SK-N-MC (cell line): ENCODE results near the gene NMNAT2.

Source experiments
- DNase-seq: peaks from one replicate; pipeline ENCODE4 v3.0.0-alpha.2; 2011; ENCODE audit warnings: low read depth, low spot score
- H3K27ac ChIP-seq: fragments of 200-600 bp; sonication (generic); 2 replicates; pipeline ENCODE4 v1.5.1; 2016; ENCODE audit warnings: mixed run types
- H3K36me3 ChIP-seq: fragments of 200-600 bp; sonication (generic); 2 replicates; pipeline ENCODE4 v1.6.1; 2017; ENCODE audit warnings: antibody characterized with exemption, low read length, mixed read lengths; ENCODE audit not compliant: insufficient read depth
- H3K4me3 ChIP-seq: fragments of 200-600 bp; sonication (generic); 2 replicates; pipeline ENCODE4 v1.5.1; 2016
- H3K9ac ChIP-seq: fragments of 200-600 bp; sonication (generic); 2 replicates; pipeline ENCODE4 v1.8.0; 2017; ENCODE audit warnings: mixed run types, mixed read lengths; ENCODE audit not compliant: insufficient read length
- H3K9me3 ChIP-seq: fragments of 200-600 bp; sonication (generic); 2 replicates; pipeline ENCODE4 v1.6.1; 2017; ENCODE audit warnings: low read depth, mild to moderate bottlenecking, antibody characterized with exemption, low read length, moderate library complexity, mixed read lengths
- EZH2 ChIP-seq: fragments of 200-600 bp; sonication (generic); IDR thresholded peaks from one replicate; pipeline ENCODE4 v1.6.1; 2017; ENCODE audit warnings: antibody characterized with exemption
- FOXP2 ChIP-seq: optimal IDR thresholded peaks from 2 replicates; pipeline ENCODE3; 2011; ENCODE audit warnings: mild to moderate bottlenecking, moderate library complexity; ENCODE audit not compliant: insufficient read depth; ENCODE audit errors: extremely low read length, control extremely low read depth
- POLR2AphosphoS5 ChIP-seq: IDR thresholded peaks from 2 replicates; pipeline ENCODE4 v1.6.1; 2012; ENCODE audit warnings: mild to moderate bottlenecking, low read depth, low read length, borderline replicate concordance

The NMNAT2 gene

GRCh38 chr1:183287191-183287675, 130.9 kb downstream of the NMNAT2 start:
- H3K36me3 ChIP-seq = no peaks in the 10 kb centered on the region

GRCh38 chr1:183285746-183286145, 132.4 kb downstream of the NMNAT2 start:
- H3K9me3 ChIP-seq = no peaks in the 10 kb centered on the region
- no peak overlapping the region for H3K4me3 ChIP-seq

More at GRCh38 chr1:183287191-183287675, 130.9 kb downstream of the NMNAT2 start:
- Histone ChIP-seq H3K27ac (no peak overlapping the region), H3K9ac (no peak overlapping the region), H3K9me3 (no peaks in the 10 kb centered on the region), H3K4me3 (no peak overlapping the region)
- DNase-seq = no peak
- TF ChIP-seq POLR2AphosphoS5 (no peak), FOXP2 (no peak), EZH2 (no peak)

GRCh38 chr1:183285256-183285655, 132.9 kb downstream of the NMNAT2 start:
- Histone ChIP-seq H3K36me3 (no peaks in the 10 kb centered on the region), H3K27ac (no peak overlapping the region), H3K9ac (no peak overlapping the region), H3K9me3 (no peaks in the 10 kb centered on the region), H3K4me3 (no peak overlapping the region)
- no peak for DNase-seq
- TF ChIP-seq EZH2 (no peak), FOXP2 (no peak), POLR2AphosphoS5 (no peak)

More at GRCh38 chr1:183285746-183286145, 132.4 kb downstream of the NMNAT2 start:
- Histone ChIP-seq H3K36me3 (no peaks in the 10 kb centered on the region), H3K27ac (no peak overlapping the region), H3K9ac (no peak overlapping the region)
- no peak for DNase-seq
- TF ChIP-seq POLR2AphosphoS5 = no peak

- H3K27ac ChIP-seq = no peak overlapping the region
- no peaks in the 10 kb centered on the region for H3K9me3 ChIP-seq
- no peak overlapping the region for H3K9ac ChIP-seq
- DNase-seq = no peak
- no peak overlapping the region for H3K4me3 ChIP-seq
- no peaks in the 10 kb centered on the region for H3K36me3 ChIP-seq
- TF ChIP-seq EZH2 (no peak), FOXP2 (no peak), POLR2AphosphoS5 (no peak)
These were observed 134.1 kb downstream of the NMNAT2 start for GRCh38 chr1:183284086-183284485.

GRCh38 chr1:183283286-183283685, 134.9 kb downstream of the NMNAT2 start:
- no peak for TF ChIP-seq POLR2AphosphoS5
- TF ChIP-seq FOXP2 = no peak
- TF ChIP-seq EZH2 = no peak
- no peak for DNase-seq
- Histone ChIP-seq H3K9me3 (no peaks in the 10 kb centered on the region), H3K9ac (no peak overlapping the region), H3K4me3 (no peak overlapping the region), H3K36me3 (no peaks in the 10 kb centered on the region), H3K27ac (no peak overlapping the region)

- no peak for DNase-seq
These were observed 135.9 kb downstream of the NMNAT2 start for GRCh38 chr1:183282101-183282855.

GRCh38 chr1:183281553-183282091, 136.6 kb downstream of the NMNAT2 start:
- DNase-seq = peak; percentile 88
- Histone ChIP-seq H3K9me3 (no peaks in the 10 kb centered on the region), H3K36me3 (no peaks in the 10 kb centered on the region), H3K4me3 (no peak overlapping the region), H3K27ac (no peak overlapping the region), H3K9ac (no peak overlapping the region)
- no peak for TF ChIP-seq POLR2AphosphoS5
- TF ChIP-seq FOXP2 = peak; percentile 65

More at GRCh38 chr1:183282101-183282855, 135.9 kb downstream of the NMNAT2 start:
- Histone ChIP-seq H3K9me3 (no peaks in the 10 kb centered on the region), H3K9ac (no peak overlapping the region), H3K36me3 (no peaks in the 10 kb centered on the region), H3K27ac (no peak overlapping the region), H3K4me3 (no peak overlapping the region)
- TF ChIP-seq POLR2AphosphoS5 = no peak

GRCh38 chr1:183281039-183281438, 137.1 kb downstream of the NMNAT2 start:
- no peaks in the 10 kb centered on the region for H3K36me3 ChIP-seq
- no peak overlapping the region for H3K27ac ChIP-seq
- DNase-seq = no peak

GRCh38 chr1:183279835-183280234, 138.3 kb downstream of the NMNAT2 start:
- H3K27ac ChIP-seq = no peak overlapping the region
- TF ChIP-seq EZH2 = no peak
- no peak for TF ChIP-seq POLR2AphosphoS5
- TF ChIP-seq FOXP2 = no peak
- no peak overlapping the region for H3K9ac ChIP-seq
- no peaks in the 10 kb centered on the region for H3K9me3 ChIP-seq
- DNase-seq = no peak
- H3K4me3 ChIP-seq = no peak overlapping the region
- no peaks in the 10 kb centered on the region for H3K36me3 ChIP-seq

More at GRCh38 chr1:183281039-183281438, 137.1 kb downstream of the NMNAT2 start:
- Histone ChIP-seq H3K4me3 (no peak overlapping the region), H3K9me3 (no peaks in the 10 kb centered on the region), H3K9ac (no peak overlapping the region)
- no peak for TF ChIP-seq POLR2AphosphoS5
- TF ChIP-seq EZH2 = no peak
- no peak for TF ChIP-seq FOXP2
